ENCODE data around the gene ARHGEF17.

ARHGEF17 gene

DNA sequence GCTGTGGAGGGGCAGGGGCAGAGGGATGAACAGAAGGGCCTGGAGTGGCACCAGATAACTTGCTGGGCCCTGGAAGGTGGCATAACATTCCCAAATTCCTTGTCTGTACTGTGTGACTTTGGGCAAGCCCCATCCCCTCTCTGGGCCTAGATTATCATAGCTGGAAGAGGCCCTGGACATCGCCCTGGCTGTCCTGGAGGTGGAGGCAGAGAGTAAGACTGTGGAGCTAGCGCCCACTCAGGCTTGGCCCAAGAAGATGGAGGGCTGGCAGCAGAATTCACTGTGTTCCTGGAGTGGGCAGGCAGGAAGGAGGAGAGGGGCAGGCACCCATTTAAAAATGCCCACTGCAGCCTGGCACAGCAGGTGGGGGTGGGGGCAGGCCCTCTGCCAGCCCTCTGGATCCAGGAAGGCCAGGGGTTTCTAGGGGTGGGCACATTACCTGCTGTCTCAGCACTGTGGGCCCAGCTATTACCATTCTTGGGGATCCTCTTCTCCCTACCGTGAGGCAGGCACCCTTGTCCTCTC lies 22.6 kb downstream of the ARHGEF17 start:
- CTCF ChIA-PET, result interaction anchor here (1.9 kb wide), 1 partner anchor 35 kb away, joined by 5 read pairs; no protein-coding TSS in a partner anchor
- Mint-ChIP-seq H3K36me3 (no peaks in the 10 kb centered on the region), H3K9me3 (no peaks in the 10 kb centered on the region), H3K4me1 (no peaks in the 10 kb centered on the region), H3K27me3 (peaks cover 29% of the 10 kb centered on the region), H3K4me3 (no peak overlapping the region), H3K27ac (no peak overlapping the region)
- DNase-seq, result no peak

- H3K27ac Mint-ChIP-seq, result no peak overlapping the region
- H3K27me3 Mint-ChIP-seq, result peaks cover 36% of the 10 kb centered on the region
- no peaks in the 10 kb centered on the region for H3K36me3 Mint-ChIP-seq
- H3K4me1 Mint-ChIP-seq, result no peaks in the 10 kb centered on the region
- H3K9me3 Mint-ChIP-seq, result no peaks in the 10 kb centered on the region
- CTCF ChIA-PET, result interaction anchor here (1.9 kb wide), 1 partner anchor 36 kb away, joined by 5 read pairs; no protein-coding TSS in a partner anchor
- no peak for DNase-seq
- H3K4me3 Mint-ChIP-seq, result no peak overlapping the region
These were observed 23.3 kb downstream of the ARHGEF17 start for GRCh38 chr11:73331138-73331916.

- Mint-ChIP-seq H3K27ac (no peak overlapping the region), H3K36me3 (no peaks in the 10 kb centered on the region)
- CTCF ChIA-PET, result interaction anchor here (5.1 to 5.5 kb wide), 2 partner anchors 26 to 33 kb away, joined by 51 to 101 read pairs; partner anchors contain the start of gene ARHGEF17
These were observed 25.1 kb downstream of the ARHGEF17 start for GRCh38 chr11:73333173-73333572.

DNA sequence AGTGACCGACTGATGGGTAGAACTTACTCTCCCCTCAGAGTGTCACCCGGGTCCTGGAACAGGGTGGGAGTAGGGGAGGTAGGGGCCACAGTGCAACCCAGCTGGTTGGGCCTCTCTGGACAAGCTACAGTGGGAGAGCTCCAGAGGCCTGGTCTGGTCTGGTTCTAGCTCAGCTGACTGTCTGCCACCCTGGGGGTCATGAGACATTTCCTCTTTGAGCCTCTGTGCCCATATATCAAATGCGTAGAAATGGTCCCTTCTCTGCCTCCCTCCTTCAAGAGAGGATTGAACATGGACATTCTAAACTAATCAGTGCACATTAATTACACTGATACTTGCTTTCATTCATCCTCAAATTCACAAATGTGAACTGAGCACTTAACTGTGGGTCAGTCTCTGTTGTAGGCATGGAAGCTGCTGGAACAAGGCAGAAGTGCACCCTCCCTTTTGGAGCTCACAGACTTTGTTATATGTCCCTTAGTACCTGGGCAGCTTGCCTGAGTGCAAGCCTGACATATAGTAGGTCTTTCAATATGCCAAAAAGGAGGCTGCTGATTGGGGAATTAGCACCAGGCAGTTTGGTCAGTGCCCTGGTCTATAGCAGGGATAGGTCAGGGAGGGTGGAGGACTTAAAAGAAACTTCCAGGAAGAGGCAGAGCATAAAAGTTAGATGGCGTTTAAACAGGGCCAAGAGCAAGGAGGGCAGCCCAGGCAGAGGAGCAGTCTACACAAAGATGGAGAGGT lies 25.7 kb downstream of the ARHGEF17 start:
- CTCF ChIA-PET, result interaction anchor here (1.0 to 5.5 kb wide), 5 partner anchors 26 to 115 kb away, joined by 4 to 101 read pairs (median 38); partner anchors contain the start of gene ARHGEF17
- Mint-ChIP-seq H3K27me3 (peaks cover 36% of the 10 kb centered on the region), H3K27ac (no peak overlapping the region), H3K9me3 (no peaks in the 10 kb centered on the region), H3K4me1 (no peaks in the 10 kb centered on the region), H3K36me3 (no peaks in the 10 kb centered on the region), H3K4me3 (no peak overlapping the region)
- no peak for DNase-seq

More at GRCh38 chr11:73333173-73333572, 25.1 kb downstream of the ARHGEF17 start:
- H3K4me3 Mint-ChIP-seq, result no peak overlapping the region
- H3K9me3 Mint-ChIP-seq, result no peaks in the 10 kb centered on the region
- no peak for DNase-seq
- H3K27me3 Mint-ChIP-seq, result peaks cover 42% of the 10 kb centered on the region
- H3K4me1 Mint-ChIP-seq, result no peaks in the 10 kb centered on the region

- no peak overlapping the region for H3K27ac Mint-ChIP-seq
- DNase-seq, result no peak
- H3K4me1 Mint-ChIP-seq, result no peaks in the 10 kb centered on the region
- no peak overlapping the region for H3K4me3 Mint-ChIP-seq
- H3K27me3 Mint-ChIP-seq, result peaks cover 36% of the 10 kb centered on the region
- CTCF ChIA-PET, result interaction anchor here (0.8 to 5.5 kb wide), 15 partner anchors 10 to 149 kb away, joined by 3 to 101 read pairs (median 6); partner anchors contain the start of gene ARHGEF17
- H3K9me3 Mint-ChIP-seq, result no peaks in the 10 kb centered on the region
- no peaks in the 10 kb centered on the region for H3K36me3 Mint-ChIP-seq
These were observed 26.5 kb downstream of the ARHGEF17 start for GRCh38 chr11:73334384-73335203.

GRCh38 chr11:73335204-73335923 lies 27.3 kb downstream of the ARHGEF17 start:
- H3K27me3 Mint-ChIP-seq, result peaks cover 36% of the 10 kb centered on the region
- no peaks in the 10 kb centered on the region for H3K9me3 Mint-ChIP-seq
- no peaks in the 10 kb centered on the region for H3K36me3 Mint-ChIP-seq
- H3K4me1 Mint-ChIP-seq, result no peaks in the 10 kb centered on the region
- H3K4me3 Mint-ChIP-seq, result no peak overlapping the region
- peak; percentile 83 for DNase-seq
- no peak overlapping the region for H3K27ac Mint-ChIP-seq
- CTCF ChIA-PET, result interaction anchor here (0.8 to 5.5 kb wide), 17 partner anchors 10 to 150 kb away, joined by 3 to 101 read pairs (median 6); partner anchors contain the start of gene ARHGEF17

DNA sequence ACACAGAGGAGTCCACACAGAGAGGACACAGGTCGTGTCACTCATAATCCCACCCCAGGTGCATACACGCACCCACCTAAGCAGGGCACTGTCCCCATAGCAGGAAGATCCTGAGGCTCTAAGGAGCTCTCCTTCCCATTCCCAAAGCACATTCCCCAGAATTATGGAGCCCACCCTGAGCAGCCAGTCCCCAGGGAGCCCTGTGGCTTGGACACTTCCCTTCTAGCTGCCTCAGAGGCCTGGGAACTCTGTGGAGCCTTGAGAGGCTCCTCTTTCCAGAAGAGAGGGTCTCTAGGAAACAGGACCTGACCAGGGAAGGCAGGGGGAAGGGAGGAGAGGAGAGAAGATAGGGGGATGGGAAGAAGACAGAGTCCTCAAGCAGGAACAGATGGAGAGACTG lies 29.8 kb downstream of the ARHGEF17 start:
- CTCF ChIA-PET, result interaction anchor here (1.0 to 5.5 kb wide), 9 partner anchors 10 to 154 kb away, joined by 3 to 101 read pairs (median 4); partner anchors contain the start of gene ARHGEF17
- Mint-ChIP-seq H3K27ac (no peak overlapping the region), H3K4me3 (no peak overlapping the region), H3K36me3 (no peaks in the 10 kb centered on the region), H3K4me1 (no peaks in the 10 kb centered on the region), H3K9me3 (no peaks in the 10 kb centered on the region), H3K27me3 (peaks cover 31% of the 10 kb centered on the region)
- DNase-seq, result no peak

- H3K36me3 Mint-ChIP-seq, result no peaks in the 10 kb centered on the region
- no peak overlapping the region for H3K4me3 Mint-ChIP-seq
- CTCF ChIA-PET, result interaction anchor here (1.0 to 4.9 kb wide), 5 partner anchors 10 to 55 kb away, joined by 3 to 38 read pairs (median 4); no protein-coding TSS in a partner anchor
- no peaks in the 10 kb centered on the region for H3K4me1 Mint-ChIP-seq
- no peaks in the 10 kb centered on the region for H3K9me3 Mint-ChIP-seq
- DNase-seq, result no peak
- no peak overlapping the region for H3K27ac Mint-ChIP-seq
- H3K27me3 Mint-ChIP-seq, result peaks cover 31% of the 10 kb centered on the region
These were observed 30.2 kb downstream of the ARHGEF17 start for GRCh38 chr11:73338279-73338678.

DNA sequence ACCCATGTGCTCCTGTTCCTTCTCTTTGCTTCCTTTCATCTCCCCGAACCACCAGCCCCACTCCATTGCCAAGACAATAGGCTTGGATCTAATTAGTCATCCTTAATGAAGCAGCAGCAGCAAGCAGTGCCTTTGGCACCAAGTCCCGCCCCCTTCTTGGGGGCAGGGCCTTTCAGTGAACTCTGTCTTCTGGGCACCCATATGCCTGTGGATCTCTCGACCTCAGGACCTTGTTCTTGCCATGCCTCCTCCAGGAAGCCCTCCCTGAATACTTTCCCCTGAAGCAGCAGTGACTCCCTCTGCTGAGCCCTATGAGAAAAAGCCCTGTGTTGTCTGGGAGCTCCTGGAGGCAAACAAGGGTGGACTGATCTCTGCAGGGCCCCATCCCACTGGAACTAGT lies 32.1 kb downstream of the ARHGEF17 start:
- no peak overlapping the region for H3K27ac Mint-ChIP-seq
- CTCF ChIA-PET, result interaction anchor here (0.7 to 2.0 kb wide), 2 partner anchors 11 to 33 kb away, joined by 3 to 11 read pairs; no protein-coding TSS in a partner anchor

DNA sequence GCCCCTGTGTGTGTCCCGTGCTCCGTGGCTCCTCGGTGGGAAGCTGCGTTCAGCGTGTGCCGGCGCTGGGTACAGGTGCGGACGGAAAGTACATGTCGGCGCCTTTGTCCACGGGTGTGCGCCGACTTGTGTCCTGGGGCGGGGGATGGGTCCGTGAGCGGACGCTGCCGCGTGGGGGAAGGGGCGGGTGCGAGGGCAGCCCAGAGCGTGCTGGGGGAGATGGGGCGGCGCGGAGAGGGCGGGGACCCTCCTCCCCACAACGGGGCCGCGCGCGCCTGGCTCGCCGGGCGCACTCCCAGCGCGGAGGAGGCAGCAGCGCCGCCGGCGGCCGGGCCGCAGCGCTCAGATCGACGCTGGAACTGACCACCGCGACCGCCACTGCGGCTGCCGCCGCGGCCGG lies 34.6 kb downstream of the ARHGEF17 start:
- Mint-ChIP-seq H3K4me3 (no peak overlapping the region), H3K36me3 (no peaks in the 10 kb centered on the region), H3K9me3 (no peaks in the 10 kb centered on the region), H3K4me1 (no peaks in the 10 kb centered on the region), H3K27ac (no peak overlapping the region), H3K27me3 (peaks cover 21% of the 10 kb centered on the region)
- no peak for DNase-seq
- CTCF ChIA-PET, result no interaction called here

More for the DNA sequence above, 32.1 kb downstream of the ARHGEF17 start:
- Mint-ChIP-seq H3K9me3 (no peaks in the 10 kb centered on the region), H3K36me3 (no peaks in the 10 kb centered on the region), H3K4me3 (no peak overlapping the region), H3K27me3 (peaks cover 21% of the 10 kb centered on the region), H3K4me1 (no peaks in the 10 kb centered on the region)
- DNase-seq, result no peak

DNA sequence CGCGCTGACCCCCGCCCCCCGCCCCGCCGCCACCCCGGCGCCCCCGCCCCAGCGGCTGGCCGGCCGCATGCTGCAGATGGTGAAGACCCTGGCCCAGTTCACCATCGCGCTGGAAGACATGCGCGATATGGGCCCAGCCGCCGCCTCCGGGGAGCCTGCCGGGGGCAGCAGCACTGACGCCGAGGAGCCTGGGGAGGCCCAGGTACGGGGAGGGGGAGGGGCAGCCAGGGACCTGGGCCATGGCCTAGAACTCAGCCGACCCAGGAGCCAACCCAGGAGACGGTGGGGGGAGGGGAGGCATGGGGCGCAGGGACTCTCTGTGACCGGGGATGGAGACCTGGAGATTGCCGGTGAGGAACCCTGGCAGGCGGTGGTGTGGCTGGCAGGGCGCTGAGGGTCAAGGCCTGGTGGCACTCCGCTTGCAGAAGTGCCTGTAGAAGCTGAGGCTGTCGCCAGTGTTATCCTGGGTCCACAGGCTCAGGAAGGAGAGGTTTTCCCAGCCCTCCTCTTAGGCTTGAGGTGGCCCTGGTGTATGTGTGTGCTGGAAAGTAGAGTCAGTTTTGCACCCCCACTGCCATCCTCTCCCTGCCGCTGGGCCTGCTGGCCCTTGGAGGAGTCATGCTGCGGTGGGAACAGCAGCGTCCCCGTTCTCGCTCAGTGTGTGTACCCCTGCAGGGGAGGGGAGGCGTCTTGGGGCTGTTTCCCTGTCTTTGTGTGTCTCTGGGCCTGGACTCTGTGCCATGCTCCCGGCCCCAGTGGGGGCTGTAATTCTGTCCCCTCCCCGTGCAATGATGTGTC lies 35.2 kb downstream of the ARHGEF17 start:
- no peaks in the 10 kb centered on the region for H3K4me1 Mint-ChIP-seq
- DNase-seq, result no peak
- H3K27ac Mint-ChIP-seq, result no peak overlapping the region
- no peak overlapping the region for H3K4me3 Mint-ChIP-seq
- no peaks in the 10 kb centered on the region for H3K9me3 Mint-ChIP-seq
- CTCF ChIA-PET, result no interaction called here
- no peaks in the 10 kb centered on the region for H3K36me3 Mint-ChIP-seq
- H3K27me3 Mint-ChIP-seq, result peaks cover 19% of the 10 kb centered on the region

DNA sequence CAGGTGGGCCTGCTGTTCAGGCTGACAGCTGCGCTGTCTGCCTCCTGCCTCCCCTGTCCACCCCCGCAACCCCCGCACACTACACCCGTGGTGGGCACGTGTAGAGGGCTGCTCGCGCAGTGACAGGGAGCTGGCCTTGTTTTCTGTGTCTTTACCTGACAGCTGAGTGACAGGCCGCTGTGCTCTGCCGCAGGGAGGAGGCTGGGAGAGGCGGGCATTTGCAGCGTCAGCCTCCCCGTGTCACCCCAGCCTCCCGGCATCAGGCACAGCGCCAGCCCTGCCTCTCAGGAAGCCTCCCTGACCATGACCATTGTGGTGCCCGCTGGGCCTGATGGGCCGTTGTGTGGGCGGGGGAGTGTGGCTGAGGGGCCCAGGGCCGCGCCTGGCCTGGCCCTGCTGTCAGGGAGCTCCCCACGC lies 36.1 kb downstream of the ARHGEF17 start:
- CTCF ChIA-PET, result interaction anchor here (0.5 kb wide), 1 partner anchor 153 kb away, joined by 3 read pairs; no protein-coding TSS in a partner anchor
- DNase-seq, result no peak
- Mint-ChIP-seq H3K9me3 (no peaks in the 10 kb centered on the region), H3K27ac (no peak overlapping the region), H3K4me1 (no peaks in the 10 kb centered on the region), H3K27me3 (peaks cover 27% of the 10 kb centered on the region), H3K4me3 (no peak overlapping the region), H3K36me3 (no peaks in the 10 kb centered on the region)
